Neural progenitor cell (in vitro differentiated cells): ENCODE results near the gene CLEC3B.

Experiments used
- CTCF ChIP-seq: fragments of 200-600 bp; sonication (generic); IDR thresholded peaks from 2 replicates; pipeline ENCODE4 v1.5.1; 2017; ENCODE audit warnings: antibody characterized with exemption, mild to moderate bottlenecking
- EZH2 ChIP-seq: fragments of 200-600 bp; sonication (generic); IDR thresholded peaks from 2 replicates; pipeline ENCODE4 v1.6.1; 2017; ENCODE audit warnings: antibody characterized with exemption, mild to moderate bottlenecking, moderate library complexity
- EZH2phosphoT487 ChIP-seq: fragments of 200-600 bp; sonication (generic); IDR thresholded peaks from 2 replicates; pipeline ENCODE4 v1.6.1; 2017; ENCODE audit warnings: antibody characterized with exemption

GRCh38 chr3:45048244-45048643 lies 22.1 kb downstream of the CLEC3B start:
- TF ChIP-seq CTCF (no peak), EZH2 (no peak), EZH2phosphoT487 (no peak)
